ENCODE data around the gene LIN9.
"Not testable (repeated sequence)": the region's sequence is repeated elsewhere in the genome, so short reads cannot be mapped to it uniquely, and the experiment has no call there.

The LIN9 gene

DNA sequence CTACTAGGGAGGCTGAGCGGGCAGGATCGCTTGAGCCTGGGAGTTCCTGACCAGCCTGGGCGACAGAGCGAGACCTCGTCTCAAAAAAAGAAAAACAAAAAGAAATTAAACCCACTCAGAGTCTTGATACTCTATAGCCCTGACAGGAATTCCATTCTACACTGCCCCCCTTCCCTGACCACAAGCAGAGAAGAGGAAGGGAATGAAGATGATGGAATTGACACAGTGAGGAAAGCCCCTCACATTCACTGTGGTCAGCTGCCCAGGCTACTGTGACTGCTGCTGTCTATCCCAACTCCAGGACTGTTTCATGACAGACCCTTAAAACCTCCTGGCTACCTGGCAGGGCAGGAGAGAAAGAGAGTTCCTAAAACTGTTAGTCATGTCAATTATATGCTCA is 12.1 kb downstream of the LIN9 start:
- Histone ChIP-seq H3K36me3 (ENCODE audit: control insufficient read depth in 1 of 2, insufficient read depth in 2 of 2, low read length in 2 of 2) (peaks cover 0 to 5% of the 10 kb centered on the region in 2 donors), H3K9me3 (ENCODE audit: control insufficient read depth in 1 of 2, low read length in 2 of 2) (no peaks in the 10 kb centered on the region), H3K27ac (ENCODE audit: low read length) (no peak overlapping the region), H3K4me1 (ENCODE audit: control insufficient read depth in 1 of 2, insufficient read depth in 2 of 2, low read length in 2 of 2) (no peaks in the 10 kb centered on the region), H3K27me3 (ENCODE audit: low read depth, low read length) (no peaks in the 10 kb centered on the region), H3K4me3 (ENCODE audit: low read depth in 1 of 2, low read length in 2 of 2) (no peak overlapping the region)

DNA sequence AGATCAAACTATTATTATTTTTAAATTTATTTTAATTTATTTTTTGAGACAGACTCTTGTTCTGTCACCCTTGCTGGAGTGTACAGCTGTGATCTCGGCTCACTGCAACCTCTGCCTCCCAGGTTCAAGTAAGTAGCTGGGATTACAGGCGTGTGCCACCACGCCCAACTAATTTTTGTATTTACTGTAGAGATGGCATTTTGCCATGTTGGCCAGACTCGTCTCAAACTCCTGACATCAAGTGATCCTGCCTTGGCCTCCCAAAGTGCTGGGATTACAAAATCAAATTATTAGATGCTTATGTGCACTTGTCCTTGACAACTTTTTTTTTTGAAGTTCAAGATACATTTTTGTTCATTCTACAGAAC is 15.4 kb downstream of the LIN9 start:
- no peak overlapping the region for H3K27ac ChIP-seq (ENCODE audit: low read length)
- H3K9me3 ChIP-seq (ENCODE audit: control insufficient read depth in 1 of 2, low read length in 2 of 2), result no peaks in the 10 kb centered on the region
- H3K36me3 ChIP-seq (ENCODE audit: control insufficient read depth in 1 of 2, insufficient read depth in 2 of 2, low read length in 2 of 2), result peaks cover 0 to 5% of the 10 kb centered on the region in 2 donors
- no peaks in the 10 kb centered on the region for H3K27me3 ChIP-seq (ENCODE audit: low read depth, low read length)
- H3K4me3 ChIP-seq (ENCODE audit: low read depth in 1 of 2, low read length in 2 of 2), result no peak overlapping the region
- no peaks in the 10 kb centered on the region for H3K4me1 ChIP-seq (ENCODE audit: control insufficient read depth in 1 of 2, insufficient read depth in 2 of 2, low read length in 2 of 2)

DNA sequence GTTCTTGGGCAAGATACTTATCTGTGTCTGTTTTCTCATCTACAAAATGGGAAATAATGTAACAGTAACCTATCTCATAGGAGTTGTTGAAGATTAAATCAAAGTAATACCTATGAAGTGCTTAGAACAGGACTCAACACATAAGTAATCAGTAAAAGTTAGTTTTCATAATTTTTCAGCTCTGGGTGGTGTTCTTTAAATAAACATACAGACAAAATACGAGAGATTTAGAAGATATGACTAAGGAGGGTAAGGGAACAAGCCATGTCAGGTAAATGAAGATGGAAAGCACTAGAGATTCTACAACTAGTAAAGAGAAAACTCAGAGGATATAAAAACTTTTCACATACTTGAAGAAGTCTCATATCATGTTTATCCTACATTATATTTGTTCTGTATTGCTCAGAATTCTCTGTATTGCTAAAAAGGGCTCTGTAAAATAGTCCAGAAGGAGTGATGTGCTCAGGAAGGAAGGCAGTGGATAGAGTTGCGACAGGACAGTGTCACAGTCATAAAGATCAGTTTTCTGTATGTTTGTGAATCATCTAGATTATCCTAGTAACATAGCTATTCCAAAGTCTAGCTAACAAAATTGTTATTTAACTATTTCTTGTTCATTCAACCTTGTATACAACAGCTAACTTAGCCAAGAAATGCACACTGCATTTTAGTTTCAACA is 16.0 kb downstream of the LIN9 start:
- Histone ChIP-seq H3K36me3 (ENCODE audit: control insufficient read depth in 1 of 2, insufficient read depth in 2 of 2, low read length in 2 of 2) (peaks cover 0 to 5% of the 10 kb centered on the region in 2 donors), H3K9me3 (ENCODE audit: control insufficient read depth in 1 of 2, low read length in 2 of 2) (no peaks in the 10 kb centered on the region), H3K4me3 (ENCODE audit: low read depth in 1 of 2, low read length in 2 of 2) (no peak overlapping the region)

DNA sequence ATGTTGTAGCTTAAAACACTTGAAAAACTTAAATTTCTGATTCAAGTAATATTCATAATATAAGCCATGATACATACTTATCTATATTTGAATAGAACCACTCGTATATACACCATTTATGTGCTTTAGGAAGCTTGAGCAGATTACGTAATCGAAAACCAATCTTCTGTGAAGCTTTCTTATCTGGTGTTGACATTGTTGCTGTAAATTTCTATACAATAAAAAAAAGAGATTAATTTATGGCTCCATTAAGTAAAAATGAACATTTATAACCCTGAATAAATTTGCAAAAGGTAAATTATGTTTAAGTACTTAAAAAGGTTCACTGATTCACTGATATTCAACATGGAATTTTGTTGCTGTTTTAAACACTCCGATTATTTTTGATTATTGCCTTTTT is 21.4 kb downstream of the LIN9 start:
- Histone ChIP-seq H3K4me3 (ENCODE audit: low read depth in 1 of 2, low read length in 2 of 2) (no peak overlapping the region), H3K4me1 (ENCODE audit: control insufficient read depth in 1 of 2, insufficient read depth in 2 of 2, low read length in 2 of 2) (no peaks in the 10 kb centered on the region), H3K27me3 (ENCODE audit: low read depth, low read length) (no peaks in the 10 kb centered on the region), H3K36me3 (ENCODE audit: control insufficient read depth in 1 of 2, insufficient read depth in 2 of 2, low read length in 2 of 2) (peaks cover 0 to 5% of the 10 kb centered on the region in 2 donors), H3K27ac (ENCODE audit: low read length) (no peak overlapping the region), H3K9me3 (ENCODE audit: control insufficient read depth in 1 of 2, low read length in 2 of 2) (no peaks in the 10 kb centered on the region)

More for the DNA sequence above, 16.0 kb downstream of the LIN9 start:
- Histone ChIP-seq H3K27me3 (ENCODE audit: low read depth, low read length) (no peaks in the 10 kb centered on the region), H3K4me1 (ENCODE audit: control insufficient read depth in 1 of 2, insufficient read depth in 2 of 2, low read length in 2 of 2) (no peaks in the 10 kb centered on the region), H3K27ac (ENCODE audit: low read length) (no peak overlapping the region)

DNA sequence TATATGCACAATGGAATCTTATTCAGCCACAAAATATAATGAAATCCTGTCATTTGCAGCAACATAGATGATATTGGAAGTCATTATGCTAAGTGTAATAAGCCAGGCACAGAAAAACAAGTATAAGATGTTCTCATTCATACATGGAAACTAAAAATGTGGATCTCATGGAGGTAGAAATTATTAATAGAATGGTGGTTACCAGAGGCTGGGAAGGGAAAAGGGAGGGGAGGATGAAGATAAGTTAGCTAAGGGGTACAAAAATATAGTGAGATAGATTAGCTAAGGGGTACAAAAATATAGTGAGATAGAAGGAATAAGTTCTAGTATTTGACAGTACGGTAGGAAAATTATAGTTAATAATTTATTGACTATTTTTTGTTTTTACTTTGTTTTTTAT is 27.9 kb downstream of the LIN9 start:
- no peaks in the 10 kb centered on the region for H3K36me3 ChIP-seq (ENCODE audit: control insufficient read depth in 1 of 2, insufficient read depth in 2 of 2, low read length in 2 of 2)
- H3K4me3 ChIP-seq (ENCODE audit: low read depth in 1 of 2, low read length in 2 of 2), result no peak overlapping the region
- no peaks in the 10 kb centered on the region for H3K27me3 ChIP-seq (ENCODE audit: low read depth, low read length)
- no peaks in the 10 kb centered on the region for H3K4me1 ChIP-seq (ENCODE audit: control insufficient read depth in 1 of 2, insufficient read depth in 2 of 2, low read length in 2 of 2)
- H3K9me3 ChIP-seq (ENCODE audit: control insufficient read depth in 1 of 2, low read length in 2 of 2), result no peaks in the 10 kb centered on the region
- no peak overlapping the region for H3K27ac ChIP-seq (ENCODE audit: low read length)

DNA sequence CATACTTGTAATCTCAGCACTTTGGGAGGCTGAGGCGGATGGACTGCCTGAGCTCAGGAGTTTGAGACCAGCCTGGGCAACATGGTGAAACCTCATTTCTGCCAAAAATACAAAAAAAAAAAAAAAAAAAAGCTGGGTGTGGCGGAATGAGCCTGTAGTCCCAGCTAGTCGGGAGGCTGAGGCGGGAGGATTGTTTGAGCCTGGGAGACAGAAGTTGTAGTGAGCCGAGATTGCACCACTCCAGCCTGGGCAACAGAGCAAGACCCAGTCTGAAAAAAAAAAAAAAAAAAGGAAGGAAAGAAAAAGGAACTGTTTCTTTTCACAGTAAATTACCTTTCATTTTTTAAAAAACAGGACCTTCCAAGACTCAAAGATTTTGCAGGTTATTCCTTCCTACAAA is 29.5 kb downstream of the LIN9 start:
- Histone ChIP-seq H3K27ac (ENCODE audit: low read length) (no peak overlapping the region), H3K4me3 (ENCODE audit: low read depth in 1 of 2, low read length in 2 of 2) (no peak overlapping the region), H3K36me3 (ENCODE audit: control insufficient read depth in 1 of 2, insufficient read depth in 2 of 2, low read length in 2 of 2) (no peaks in the 10 kb centered on the region), H3K27me3 (ENCODE audit: low read depth, low read length) (no peaks in the 10 kb centered on the region), H3K4me1 (ENCODE audit: control insufficient read depth in 1 of 2, insufficient read depth in 2 of 2, low read length in 2 of 2) (no peaks in the 10 kb centered on the region), H3K9me3 (ENCODE audit: control insufficient read depth in 1 of 2, low read length in 2 of 2) (no peaks in the 10 kb centered on the region)

DNA sequence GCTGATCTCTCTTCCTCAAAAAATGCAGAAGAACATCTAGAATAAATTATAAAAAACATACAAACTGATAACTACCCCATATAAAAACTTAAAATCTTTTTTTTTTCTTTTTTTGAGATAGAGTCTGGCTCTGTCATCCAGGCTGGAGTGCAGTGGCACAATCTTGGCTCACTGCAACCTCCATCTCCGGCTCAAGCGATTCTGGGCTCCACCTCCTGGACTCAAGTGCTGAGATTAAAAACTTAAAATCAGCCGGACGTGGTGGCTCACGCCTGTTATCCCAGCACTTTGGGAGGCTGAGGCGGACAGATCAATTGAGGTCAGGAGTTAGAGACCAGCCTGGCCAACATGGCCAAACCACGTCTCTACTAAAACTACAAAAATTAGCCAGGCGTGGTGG is 31.1 kb downstream of the LIN9 start:
- Histone ChIP-seq H3K27ac (ENCODE audit: low read length) (no peak overlapping the region), H3K9me3 (ENCODE audit: control insufficient read depth in 1 of 2, low read length in 2 of 2) (no peaks in the 10 kb centered on the region), H3K27me3 (ENCODE audit: low read depth, low read length) (no peaks in the 10 kb centered on the region), H3K4me3 (ENCODE audit: low read depth in 1 of 2, low read length in 2 of 2) (no peak overlapping the region), H3K4me1 (ENCODE audit: control insufficient read depth in 1 of 2, insufficient read depth in 2 of 2, low read length in 2 of 2) (no peaks in the 10 kb centered on the region), H3K36me3 (ENCODE audit: control insufficient read depth in 1 of 2, insufficient read depth in 2 of 2, low read length in 2 of 2) (no peaks in the 10 kb centered on the region)

DNA sequence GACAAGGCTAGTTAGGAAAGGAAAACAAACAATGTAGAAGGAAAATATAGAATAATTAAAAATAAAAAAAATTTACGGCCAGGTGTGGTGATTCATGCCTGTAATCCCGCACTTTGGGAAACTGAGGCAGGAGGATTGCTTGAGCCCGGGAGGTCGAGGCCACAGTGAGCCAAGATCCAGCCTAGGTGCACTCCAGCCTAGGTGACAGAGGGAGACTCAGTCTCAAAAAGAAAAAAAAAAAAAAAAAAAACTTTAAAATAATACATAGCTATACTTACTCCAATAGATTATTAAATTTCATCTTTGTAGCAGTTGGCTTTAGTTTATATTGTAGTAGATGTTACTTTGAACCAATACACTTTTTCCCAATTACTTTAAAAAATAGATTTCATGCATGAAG is 32.0 kb downstream of the LIN9 start:
- Histone ChIP-seq H3K4me3 (ENCODE audit: low read depth in 1 of 2, low read length in 2 of 2) (no peak overlapping the region), H3K36me3 (ENCODE audit: control insufficient read depth in 1 of 2, insufficient read depth in 2 of 2, low read length in 2 of 2) (no peaks in the 10 kb centered on the region), H3K9me3 (ENCODE audit: control insufficient read depth in 1 of 2, low read length in 2 of 2) (no peaks in the 10 kb centered on the region), H3K27me3 (ENCODE audit: low read depth, low read length) (no peaks in the 10 kb centered on the region), H3K4me1 (ENCODE audit: control insufficient read depth in 1 of 2, insufficient read depth in 2 of 2, low read length in 2 of 2) (no peaks in the 10 kb centered on the region), H3K27ac (ENCODE audit: low read length) (no peak overlapping the region)

DNA sequence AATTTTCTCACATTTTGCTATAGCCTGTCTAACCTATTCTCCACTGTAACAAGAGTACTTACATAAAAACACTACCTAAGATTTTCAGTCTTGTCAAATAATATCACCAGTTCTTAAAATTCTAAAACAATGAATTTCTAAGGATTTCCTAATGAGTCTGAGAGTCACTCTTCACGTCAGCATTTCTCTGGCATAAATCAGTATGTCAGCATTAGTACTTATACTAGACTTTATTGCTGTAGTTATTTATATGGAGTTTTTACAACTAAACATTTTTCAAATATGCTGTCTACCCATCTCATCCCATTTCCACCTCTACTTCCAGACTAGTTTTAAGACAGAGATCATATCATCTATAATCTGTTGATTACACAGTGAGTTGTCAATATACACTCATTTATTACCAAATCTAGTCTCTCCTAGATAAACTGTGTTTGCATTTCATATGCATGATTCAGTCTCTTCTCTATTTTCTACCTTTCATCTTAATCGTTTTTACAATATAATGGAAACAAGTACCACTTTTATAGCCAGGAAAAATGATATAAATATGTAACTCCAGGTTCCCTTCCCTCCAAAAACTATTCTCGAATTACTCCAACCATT is 32.8 kb downstream of the LIN9 start:
- H3K27ac ChIP-seq (ENCODE audit: low read length), result no peak overlapping the region
- H3K4me3 ChIP-seq (ENCODE audit: low read depth in 1 of 2, low read length in 2 of 2), result no peak overlapping the region
- no peaks in the 10 kb centered on the region for H3K4me1 ChIP-seq (ENCODE audit: control insufficient read depth in 1 of 2, insufficient read depth in 2 of 2, low read length in 2 of 2)
- H3K27me3 ChIP-seq (ENCODE audit: low read depth, low read length), result no peaks in the 10 kb centered on the region
- no peaks in the 10 kb centered on the region for H3K9me3 ChIP-seq (ENCODE audit: control insufficient read depth in 1 of 2, low read length in 2 of 2)
- no peaks in the 10 kb centered on the region for H3K36me3 ChIP-seq (ENCODE audit: control insufficient read depth in 1 of 2, insufficient read depth in 2 of 2, low read length in 2 of 2)

DNA sequence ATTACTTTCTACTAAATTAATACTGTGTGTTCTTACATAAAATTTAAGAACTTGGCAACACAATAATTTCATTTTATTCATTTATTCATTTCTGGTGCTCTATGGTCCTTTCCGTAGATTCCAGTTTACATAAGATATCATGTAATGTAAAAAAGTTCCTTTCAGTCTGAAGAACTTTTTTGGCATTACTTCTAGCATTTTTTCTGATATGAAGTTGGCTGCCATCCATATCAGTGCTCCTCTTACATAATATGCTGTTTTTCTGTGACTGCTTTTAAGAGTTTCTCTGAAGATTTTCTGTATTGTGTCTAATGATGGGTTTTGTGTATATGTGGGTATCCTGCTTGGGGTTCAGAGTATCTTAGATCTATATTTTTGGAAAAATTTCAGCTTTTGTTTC is 34.8 kb downstream of the LIN9 start:
- H3K9me3 ChIP-seq (ENCODE audit: control insufficient read depth in 1 of 2, low read length in 2 of 2), result no peaks in the 10 kb centered on the region
- H3K4me1 ChIP-seq (ENCODE audit: control insufficient read depth in 1 of 2, insufficient read depth in 2 of 2, low read length in 2 of 2), result no peaks in the 10 kb centered on the region
- H3K27ac ChIP-seq (ENCODE audit: low read length), result no peak overlapping the region
- no peak overlapping the region for H3K4me3 ChIP-seq (ENCODE audit: low read depth in 1 of 2, low read length in 2 of 2)
- H3K27me3 ChIP-seq (ENCODE audit: low read depth, low read length), result no peaks in the 10 kb centered on the region
- no peaks in the 10 kb centered on the region for H3K36me3 ChIP-seq (ENCODE audit: control insufficient read depth in 1 of 2, insufficient read depth in 2 of 2, low read length in 2 of 2)

DNA sequence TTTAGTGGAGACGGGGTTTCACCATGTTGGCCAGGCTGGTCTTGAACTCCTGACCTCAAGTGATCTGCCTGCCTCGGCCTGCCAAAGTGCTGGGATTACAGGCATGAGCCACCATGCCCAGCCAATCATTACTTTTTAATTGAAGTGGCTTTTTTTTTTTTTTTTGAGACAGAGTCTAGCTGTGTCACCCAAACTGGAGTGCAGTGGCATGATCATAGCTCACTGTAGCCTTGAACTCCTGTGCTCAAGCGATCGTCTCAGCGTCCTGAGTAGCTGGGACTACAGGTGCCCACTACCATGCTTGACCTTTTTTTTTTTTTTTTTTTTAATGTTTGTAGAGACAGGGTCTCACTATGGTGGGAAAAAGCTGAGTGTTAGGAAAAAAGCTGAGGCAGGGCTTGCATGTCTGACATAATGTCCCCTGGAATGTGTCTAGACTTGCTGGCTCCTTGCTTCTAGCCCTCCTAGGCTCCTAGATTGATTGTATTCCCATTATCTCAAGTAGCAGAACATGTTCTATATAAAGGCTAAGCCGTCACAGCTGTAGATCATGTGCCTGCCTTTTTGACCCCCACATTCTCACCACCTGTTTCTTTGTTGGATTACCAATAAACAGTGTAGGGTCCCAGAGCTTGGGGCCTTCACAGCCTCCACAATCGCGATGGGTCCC is 36.6 kb downstream of the LIN9 start:
- not testable (repeated sequence) for H3K9me3 ChIP-seq (ENCODE audit: control insufficient read depth in 1 of 2, low read length in 2 of 2); H3K4me1 ChIP-seq (ENCODE audit: control insufficient read depth in 1 of 2, insufficient read depth in 2 of 2, low read length in 2 of 2); H3K27ac ChIP-seq (ENCODE audit: low read length); H3K27me3 ChIP-seq (ENCODE audit: low read depth, low read length); H3K36me3 ChIP-seq (ENCODE audit: control insufficient read depth in 1 of 2, insufficient read depth in 2 of 2, low read length in 2 of 2); H3K4me3 ChIP-seq (ENCODE audit: low read depth in 1 of 2, low read length in 2 of 2)
